HFFc6 (cell line): ENCODE results near the gene TNFRSF6B. TPM values are rescaled to one million over a fixed set of nuclear protein-coding genes. Genes with fewer than 3 reads are reported as not detected.
A peak's percentile ranks its signal among the peaks of the same experiment; 100 is the strongest.

Experiments used
- DNase-seq: peaks from one replicate; pipeline ENCODE4 v3.0.0-alpha.2; 2018
- H3K27ac Mint-ChIP-seq: 2 replicates; pipeline ENCODE4 v1.8.0; 2020; ENCODE audit warnings: mild to moderate bottlenecking, mixed read lengths
- H3K27me3 Mint-ChIP-seq: 2 replicates; pipeline ENCODE4 v1.8.0; 2021; ENCODE audit warnings: mild to moderate bottlenecking, moderate library complexity, mixed read lengths; ENCODE audit not compliant: insufficient read depth
- H3K36me3 Mint-ChIP-seq: 2 replicates; pipeline ENCODE4 v1.8.0; 2021; ENCODE audit warnings: low read depth, mixed read lengths
- H3K4me1 Mint-ChIP-seq: 2 replicates; pipeline ENCODE4 v1.8.0; 2020; ENCODE audit warnings: low read depth, mixed read lengths
- H3K4me3 Mint-ChIP-seq: 2 replicates; pipeline ENCODE4 v1.8.0; 2020; ENCODE audit warnings: mild to moderate bottlenecking, moderate library complexity, mixed read lengths
- H3K9me3 Mint-ChIP-seq: 2 replicates; pipeline ENCODE4 v1.8.0; 2020; ENCODE audit warnings: mild to moderate bottlenecking, mixed read lengths
- CTCF ChIP-seq: fragments of 200-600 bp; sonication (generic); IDR thresholded peaks from 2 replicates; pipeline ENCODE4 v1.5.0; 2021; ENCODE audit warnings: antibody characterized with exemption, mild to moderate bottlenecking
- total RNA-seq, 6 experiments: library from RNA; stranded (reverse); fragmentation: NEBNext Ultra II Directional; extraction: Animal tissue kit (Norgen Biotek cat#: 25700); gene quantifications; 2 replicates in 1 of 6; 3 replicates in 5 of 6; pipeline ENCODE4 v1.2.3, GENCODE V29; 2021

TNFRSF6B gene
- total RNA-seq, 6 experiments from 2014 or later, result 0.33 to 1.8 (median 1.1) TPM

- TF ChIP-seq CTCF, result no peak
- no peak for DNase-seq
- Mint-ChIP-seq H3K27ac (no peak overlapping the region), H3K4me1 (peaks cover 5% of the 10 kb centered on the region), H3K4me3 (no peak overlapping the region), H3K27me3 (peaks cover 11% of the 10 kb centered on the region), H3K9me3 (no peaks in the 10 kb centered on the region), H3K36me3 (no peaks in the 10 kb centered on the region)
These were observed 44.1 kb upstream of the TNFRSF6B start for GRCh38 chr20:63652192-63652980.

- DNase-seq, result peak; percentile 41
- no peaks in the 10 kb centered on the region for H3K9me3 Mint-ChIP-seq
- no peak within 1 kb of the TSS for H3K27ac Mint-ChIP-seq
- peaks cover 12% of the 10 kb centered on the region for H3K27me3 Mint-ChIP-seq
- no peak within 1 kb of the TSS for H3K4me3 Mint-ChIP-seq
- peaks cover 10% of the 10 kb centered on the region for H3K4me1 Mint-ChIP-seq
- TF ChIP-seq CTCF, result no peak
- H3K36me3 Mint-ChIP-seq, result no peaks in the 10 kb centered on the region
These were observed 43.1 kb upstream of the TNFRSF6B start, which contains the start of gene STMN3 for GRCh38 chr20:63653041-63653973. STMN3 (minus strand) TSS chr20:63653424; CDS start chr20:63653345, 79 bp downstream.

GRCh38 chr20:63653974-63654668 is 42.3 kb upstream of the TNFRSF6B start:
- Mint-ChIP-seq H3K27ac (no peak overlapping the region), H3K27me3 (peaks cover 16% of the 10 kb centered on the region), H3K36me3 (no peaks in the 10 kb centered on the region; the same call in 1 of the 2 replicates), H3K4me3 (no peak overlapping the region), H3K9me3 (no peaks in the 10 kb centered on the region), H3K4me1 (peaks cover 12% of the 10 kb centered on the region)
- TF ChIP-seq CTCF, result no peak
- no peak for DNase-seq

GRCh38 chr20:63655249-63655648 is 41.2 kb upstream of the TNFRSF6B start:
- TF ChIP-seq CTCF, result no peak
- H3K4me1 Mint-ChIP-seq, result peaks cover 22% of the 10 kb centered on the region
- no peak overlapping the region for H3K4me3 Mint-ChIP-seq
- peaks cover 16% of the 10 kb centered on the region for H3K27me3 Mint-ChIP-seq
- H3K36me3 Mint-ChIP-seq, result no peaks in the 10 kb centered on the region; the same call in 1 of the 2 replicates
- DNase-seq, result no peak
- H3K9me3 Mint-ChIP-seq, result no peaks in the 10 kb centered on the region
- H3K27ac Mint-ChIP-seq, result no peak overlapping the region

- peaks cover 20% of the 10 kb centered on the region for H3K4me1 Mint-ChIP-seq
- H3K36me3 Mint-ChIP-seq, result no peaks in the 10 kb centered on the region; the same call in 1 of the 2 replicates
- H3K27me3 Mint-ChIP-seq, result peaks cover 15% of the 10 kb centered on the region
- no peak overlapping the region for H3K4me3 Mint-ChIP-seq
- no peaks in the 10 kb centered on the region for H3K9me3 Mint-ChIP-seq
- DNase-seq, result no peak
- H3K27ac Mint-ChIP-seq, result no peak overlapping the region
- no peak for TF ChIP-seq CTCF
These were observed 40.0 kb upstream of the TNFRSF6B start for GRCh38 chr20:63656451-63656850.
